ENCODE results near the gene RIN2.
"Not testable (repeated sequence)": the region's sequence is repeated elsewhere in the genome, so short reads cannot be mapped to it uniquely, and the experiment has no call there.

Gene RIN2

GRCh38 chr20:19802099-19802491 is 44.0 kb downstream of the RIN2 start:
- no peak for DNase-seq (ENCODE audit: low read depth)
- TF ChIP-seq CTCF (IDR thresholded peaks at IDR 0.05; ENCODE audit: insufficient read depth, low read depth, low read length, missing control alignments): no peak
- H3K4me3 ChIP-seq (ENCODE audit: low read length): no peak overlapping the region

- peak; percentile 93 for DNase-seq (ENCODE audit: low read depth)
- H3K4me3 ChIP-seq (ENCODE audit: low read length): no peak overlapping the region
- TF ChIP-seq CTCF (IDR thresholded peaks at IDR 0.05; ENCODE audit: insufficient read depth, low read depth, low read length, missing control alignments): peak; percentile 52
These were observed 44.6 kb downstream of the RIN2 start for GRCh38 chr20:19802492-19803158.

GRCh38 chr20:19806276-19806675 is 48.2 kb downstream of the RIN2 start:
- DNase-seq (ENCODE audit: low read depth); H3K4me3 ChIP-seq (ENCODE audit: low read length): not testable (repeated sequence)

GRCh38 chr20:19806806-19807190 is 48.7 kb downstream of the RIN2 start:
- no peak overlapping the region for H3K4me3 ChIP-seq (ENCODE audit: low read length)
- DNase-seq (ENCODE audit: low read depth): no peak

GRCh38 chr20:19807191-19807945 is 49.3 kb downstream of the RIN2 start:
- TF ChIP-seq CTCF (IDR thresholded peaks at IDR 0.05; ENCODE audit: insufficient read depth, low read depth, low read length, missing control alignments): no peak
- no peak for DNase-seq (ENCODE audit: low read depth)
- H3K4me3 ChIP-seq (ENCODE audit: low read length): no peak overlapping the region

More at GRCh38 chr20:19806806-19807190, 48.7 kb downstream of the RIN2 start:
- TF ChIP-seq CTCF (IDR thresholded peaks at IDR 0.05; ENCODE audit: insufficient read depth, low read depth, low read length, missing control alignments): no peak
